OCI-LY1 (cell line): ENCODE results near the gene CCR8.

Source experiments
- EZH2 ChIP-seq: fragments of 200-600 bp; sonication (generic), shearing (Covaris generic); IDR thresholded peaks from 2 replicates; pipeline ENCODE4 v1.8.0; 2017; ENCODE audit warnings: borderline replicate concordance, mixed run types, mild to moderate bottlenecking, antibody characterized with exemption, low read length, moderate library complexity, mixed read lengths
- TF ChIP-seq, protein P1 (sequence below): fragments of 200-600 bp; sonication (generic), shearing (Covaris generic); IDR thresholded peaks from 2 replicates; pipeline ENCODE4 v1.5.1; 2017; ENCODE audit warnings: mild to moderate bottlenecking, antibody characterized with exemption, low read length, moderate library complexity, mixed read lengths

GRCh38 chr3:39313289-39313688, 16.2 kb upstream of the CCR8 start:
- TF ChIP-seq, protein P1, sequence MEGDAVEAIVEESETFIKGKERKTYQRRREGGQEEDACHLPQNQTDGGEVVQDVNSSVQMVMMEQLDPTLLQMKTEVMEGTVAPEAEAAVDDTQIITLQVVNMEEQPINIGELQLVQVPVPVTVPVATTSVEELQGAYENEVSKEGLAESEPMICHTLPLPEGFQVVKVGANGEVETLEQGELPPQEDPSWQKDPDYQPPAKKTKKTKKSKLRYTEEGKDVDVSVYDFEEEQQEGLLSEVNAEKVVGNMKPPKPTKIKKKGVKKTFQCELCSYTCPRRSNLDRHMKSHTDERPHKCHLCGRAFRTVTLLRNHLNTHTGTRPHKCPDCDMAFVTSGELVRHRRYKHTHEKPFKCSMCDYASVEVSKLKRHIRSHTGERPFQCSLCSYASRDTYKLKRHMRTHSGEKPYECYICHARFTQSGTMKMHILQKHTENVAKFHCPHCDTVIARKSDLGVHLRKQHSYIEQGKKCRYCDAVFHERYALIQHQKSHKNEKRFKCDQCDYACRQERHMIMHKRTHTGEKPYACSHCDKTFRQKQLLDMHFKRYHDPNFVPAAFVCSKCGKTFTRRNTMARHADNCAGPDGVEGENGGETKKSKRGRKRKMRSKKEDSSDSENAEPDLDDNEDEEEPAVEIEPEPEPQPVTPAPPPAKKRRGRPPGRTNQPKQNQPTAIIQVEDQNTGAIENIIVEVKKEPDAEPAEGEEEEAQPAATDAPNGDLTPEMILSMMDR: no peak
- no peak for TF ChIP-seq EZH2
